Measurements from ENCODE around the gene GSTA4.

The GSTA4 gene

GRCh38 chr6:52995913-52996645, 995 bp upstream of the GSTA4 start (continued):
- no peak for TF ChIP-seq PRDM10 (tag by site-specific recombination; IDR thresholded peaks at IDR 0.05)
- no peak for TF ChIP-seq ZNF792 (tag by site-specific recombination; IDR thresholded peaks at IDR 0.05)
- no peak for TF ChIP-seq ZNF416 (tag by site-specific recombination; IDR thresholded peaks at IDR 0.05)
- TF ChIP-seq ZSCAN30 (tag by site-specific recombination; IDR thresholded peaks at IDR 0.05): 0 out of 2 replicates have a peak, but pooled peaks have one; percentile 1
- peak; percentile 48; the same call in 1 of the 2 replicates for TF ChIP-seq ZBTB8A (tag by site-specific recombination; IDR thresholded peaks at IDR 0.05)
- TF ChIP-seq IKZF3 (tag by site-specific recombination; IDR thresholded peaks at IDR 0.05): peak; percentile 78
- TF ChIP-seq ZNF571 (tag by site-specific recombination; IDR thresholded peaks at IDR 0.05): no peak
- TF ChIP-seq ZFP37 (tag by site-specific recombination; IDR thresholded peaks at IDR 0.05): peak; percentile 55; the same call in 1 of the 2 replicates
- peak; percentile 66; the same call in 1 of the 2 replicates for TF ChIP-seq AEBP2 (tag by site-specific recombination; IDR thresholded peaks at IDR 0.05; ENCODE audit: borderline replicate concordance)
- peak; percentile 26; the same call in 1 of the 2 replicates for TF ChIP-seq ZXDB (tag by site-specific recombination; IDR thresholded peaks at IDR 0.05)
- TF ChIP-seq ZNF121 (tag by site-specific recombination; IDR thresholded peaks at IDR 0.05): peak; percentile 60; the same call in 1 of the 2 replicates
- no peak for TF ChIP-seq ZNF148 (tag by site-specific recombination; IDR thresholded peaks at IDR 0.05; ENCODE audit: borderline replicate concordance)
- no peak for TF ChIP-seq ZNF488 (tag by site-specific recombination; IDR thresholded peaks at IDR 0.05)
- TF ChIP-seq PBX3 (CRISPR knock-in tag; IDR thresholded peaks at IDR 0.05): no peak
- TF ChIP-seq RBAK (tag by site-specific recombination; IDR thresholded peaks at IDR 0.05): no peak
- peak; percentile 96 for TF ChIP-seq ZNF600 (tag by site-specific recombination; IDR thresholded peaks at IDR 0.05)
- TF ChIP-seq ZNF266 (tag by site-specific recombination; IDR thresholded peaks at IDR 0.05; ENCODE audit: low read depth): no peak
- TF ChIP-seq ZNF664 (tag by site-specific recombination; IDR thresholded peaks at IDR 0.05): peak; percentile 98
- TF ChIP-seq ZBTB26 (tag by site-specific recombination; optimal IDR thresholded peaks at IDR 0.05): peak; percentile 43
- peak; percentile 99 for TF ChIP-seq ZNF362 (tag by site-specific recombination; IDR thresholded peaks at IDR 0.05)
- TF ChIP-seq ZNF596 (tag by site-specific recombination; IDR thresholded peaks at IDR 0.05): no peak
- no peak for TF ChIP-seq ZNF747 (tag by site-specific recombination; IDR thresholded peaks at IDR 0.05)
- 0 out of 2 replicates have a peak, but pooled peaks have one; percentile 1 for TF ChIP-seq ZNF768 (tag by site-specific recombination; IDR thresholded peaks at IDR 0.05)
- TF ChIP-seq PRDM6 (tag by site-specific recombination; IDR thresholded peaks at IDR 0.05): peak; percentile 54; the same call in 1 of the 2 replicates
